Gastrocnemius medialis (tissue), 4 donors: ENCODE results near the gene ZNF777. TPM values are rescaled to one million over a fixed set of nuclear protein-coding genes. Genes with fewer than 3 reads are reported as not detected.

Source experiments
- ATAC-seq, 2 donors: fragments of 150-250 bp; one replicate each; pipeline ENCODE4 v1.9.1; 2016
- DNase-seq, 2 donors: peaks; one replicate each; pipeline ENCODE4 v3.0.0-alpha.2; 2019
- H3K27ac ChIP-seq, 4 donors: fragments of 200-600 bp; sonication (generic); 1 replicate in 1 of 4; 2 replicates in 3 of 4; pipeline ENCODE4 v1.5.1; 2016 to 2018; ENCODE audit warnings: mild to moderate bottlenecking in 2 of 4, moderate library complexity in 1 of 4
- H3K27me3 ChIP-seq, 3 donors: fragments of 200-600 bp; sonication (generic) in 2 of 3; 1 replicate in 1 of 3; 2 replicates in 2 of 3; pipeline versions ENCODE4 v1.5.1 to v1.6.0; 2016 to 2019; ENCODE audit warnings: mild to moderate bottlenecking in 1 of 3, moderate library complexity in 1 of 3
- H3K36me3 ChIP-seq, 2 donors: fragments of 200-600 bp; sonication (generic) in 1 of 2; one replicate each; pipeline ENCODE4 v1.5.1; 2017 to 2018
- H3K4me1 ChIP-seq, 2 donors: fragments of 200-600 bp; sonication (generic) in 1 of 2; one replicate each; pipeline ENCODE4 v1.5.1; 2016 to 2017; ENCODE audit warnings: mild to moderate bottlenecking in 2 of 2
- H3K4me3 ChIP-seq, 4 donors: fragments of 200-600 bp; sonication (generic) in 3 of 4; 1 replicate in 1 of 4; 2 replicates in 3 of 4; pipeline ENCODE4 v1.5.1; 2016 to 2019; ENCODE audit warnings: mild to moderate bottlenecking in 2 of 4
- H3K9me3 ChIP-seq, 3 donors: fragments of 200-600 bp; sonication (generic) in 2 of 3; 1 replicate in 1 of 3; 2 replicates in 2 of 3; pipeline ENCODE4 v1.5.1; 2016 to 2019
- CTCF ChIP-seq, 5 experiments: fragments of 450-650 bp in 3 of 5; fragments of 200-600 bp in 2 of 5; sonication (generic) in 2 of 5; IDR thresholded peaks in 4 of 5; conservative IDR thresholded peaks in 1 of 5; 1 replicate in 4 of 5; 2 replicates in 1 of 5; pipeline ENCODE4 v1.5.1; 2016 to 2019; ENCODE audit warnings: antibody characterized with exemption in 5 of 5, mild to moderate bottlenecking in 3 of 5, moderate library complexity in 3 of 5
- POLR2A ChIP-seq, 2 donors: fragments of 450-650 bp; IDR thresholded peaks; one replicate each; pipeline ENCODE4 v1.6.1; 2017; ENCODE audit warnings: antibody characterized with exemption in 2 of 2, mild to moderate bottlenecking in 2 of 2, moderate library complexity in 2 of 2
- in situ Hi-C, 4 donors: fragments of 200-750 bp; cut with MboI; loops; one replicate each; pipeline versions ENCODE4 v1.15.0 to v1.8.0; 2017; ENCODE audit warnings: low sequenced_read_pairs in 4 of 4
- intact Hi-C: fragments of 100-400 bp; cut with DNase I; formaldehyde crosslinking; loops from one replicate; pipeline ENCODE4 v1.15.1; 2023; ENCODE audit warnings: low total_unique reads
- total RNA-seq, 4 donors: library from RNA; depleted of rRNA; stranded (reverse); fragments of >200 nt; gene quantifications; one replicate each; pipeline versions ENCODE4 v1.1.0 to v1.2.3, GENCODE V29; 2016

ZNF777 gene
- total RNA-seq, 4 donors from 2014 or later, result 7.6 to 17.6 (median 15.1) TPM

GRCh38 chr7:149501651-149502050 is 40.8 kb upstream of the ZNF777 start:
- H3K4me1 ChIP-seq, result peaks cover 0 to 2% of the 10 kb centered on the region in 2 donors
- ATAC-seq (no peak), DNase-seq (no peak)
- TF ChIP-seq POLR2A (IDR thresholded peaks at IDR 0.05) (no peak), CTCF (IDR thresholded peaks at IDR 0.05 in 4 of 5, conservative IDR thresholded peaks at IDR 0.05 in 1 of 5) (no peak)
- H3K27me3 ChIP-seq, result no peaks in the 10 kb centered on the region
- peaks cover 0 to 7% (median 0%) of the 10 kb centered on the region in 3 donors for H3K9me3 ChIP-seq
- H3K4me3 ChIP-seq, result no peak overlapping the region
- intact Hi-C loops (no loop called here), in situ Hi-C loops (no loop called here)
- no peak overlapping the region for H3K27ac ChIP-seq
- H3K36me3 ChIP-seq, result no peaks in the 10 kb centered on the region

- Histone ChIP-seq H3K4me1 (peaks cover 4 to 6% of the 10 kb centered on the region in 2 donors), H3K36me3 (no peaks in the 10 kb centered on the region), H3K27ac (no peak overlapping the region), H3K9me3 (peaks cover 0 to 4% (median 0%) of the 10 kb centered on the region in 3 donors), H3K4me3 (no peak overlapping the region), H3K27me3 (no peaks in the 10 kb centered on the region)
- ATAC-seq (no peak), DNase-seq (no peak)
- TF ChIP-seq CTCF (IDR thresholded peaks at IDR 0.05 in 4 of 5, conservative IDR thresholded peaks at IDR 0.05 in 1 of 5), result no peak
- TF ChIP-seq POLR2A (IDR thresholded peaks at IDR 0.05), result no peak
- in situ Hi-C loops (no loop called here), intact Hi-C loops (no loop called here)
Observed at GRCh38 chr7:149500910-149501309, 40.0 kb upstream of the ZNF777 start.

- H3K9me3 ChIP-seq, result no peaks in the 10 kb centered on the region
- H3K27ac ChIP-seq, result no peak overlapping the region
- DNase-seq (no peak), ATAC-seq (no peak)
- TF ChIP-seq CTCF (IDR thresholded peaks at IDR 0.05 in 4 of 5, conservative IDR thresholded peaks at IDR 0.05 in 1 of 5) (no peak), POLR2A (IDR thresholded peaks at IDR 0.05) (no peak)
- in situ Hi-C loops (no loop called here), intact Hi-C loops (no loop called here)
- no peaks in the 10 kb centered on the region for H3K27me3 ChIP-seq
- H3K36me3 ChIP-seq, result no peaks in the 10 kb centered on the region
- H3K4me1 ChIP-seq, result peaks cover 10 to 13% of the 10 kb centered on the region in 2 donors
- H3K4me3 ChIP-seq, result no peak overlapping the region
Observed at GRCh38 chr7:149500201-149500600, 39.3 kb upstream of the ZNF777 start.

- no peak for DNase-seq
- intact Hi-C loops, result loop anchor here (5.0 kb wide), 3 partner anchors 123 to 262 kb away; partner anchors contain the start of genes ZNF212 and ZNF783
- Histone ChIP-seq H3K27me3 (no peaks in the 10 kb centered on the region), H3K9me3 (no peaks in the 10 kb centered on the region), H3K27ac (no peak overlapping the region), H3K4me3 (no peak overlapping the region), H3K4me1 (peaks cover 16 to 19% of the 10 kb centered on the region in 2 donors), H3K36me3 (peaks cover 0 to 4% of the 10 kb centered on the region in 2 donors)
- in situ Hi-C loops, result loop anchor here in 1 of 4 donors (25.0 kb wide), 1 partner anchor 237 kb away; the partner anchor contains the start of gene ZNF783
- TF ChIP-seq CTCF (IDR thresholded peaks at IDR 0.05 in 4 of 5, conservative IDR thresholded peaks at IDR 0.05 in 1 of 5) (no peak), POLR2A (IDR thresholded peaks at IDR 0.05) (no peak)
- no peak for ATAC-seq
Observed at GRCh38 chr7:149498811-149499210, 37.9 kb upstream of the ZNF777 start.
